T-cell (primary cell): ENCODE data around the gene LARGE1. TPM values are rescaled to one million over a fixed set of nuclear protein-coding genes. Genes with fewer than 3 reads are reported as not detected.

Source experiments
- ATAC-seq, 4 experiments: fragments of 200-7000 bp in 3 of 4; fragments of 150-1000 bp in 1 of 4; cut with Tn5 transposase; replicated peaks in 1 of 4; 1 replicate in 3 of 4; 2 replicates in 1 of 4; pipeline ENCODE4 v1.10.0; 2021; ENCODE audit warnings: moderate library complexity in 3 of 4, mild to moderate bottlenecking in 2 of 4, moderate number of reproducible peaks in 1 of 4
- CTCF ChIA-PET, 2 donors: fragments of 300-600 bp; sonication (Branson Sonifier 250); formaldehyde crosslinking; loops; one replicate each; lab custom pipeline; 2022; ENCODE audit warnings: antibody characterized with exemption in 2 of 2; lab: Charles Lee
- POLR2A ChIA-PET, 2 donors: fragments of 300-600 bp; sonication (Branson Sonifier 250); formaldehyde crosslinking; loops; one replicate each; lab custom pipeline; 2022; ENCODE audit warnings: antibody characterized with exemption in 2 of 2; lab: Charles Lee
- DNase-seq, 35 experiments: peaks; one replicate each; pipeline versions ENCODE4 v3.0.0 to v3.0.0-alpha.2; 2013 to 2023
- H3K27ac ChIP-seq: one replicate; pipeline ENCODE4 v1.5.1; 2013; ENCODE audit warnings: low read length
- H3K27me3 ChIP-seq, 2 experiments: replicated peaks in 1 of 2; 1 replicate in 1 of 2; 2 replicates in 1 of 2; pipeline versions ENCODE4 v1.6.1 to v1.7.0; 2013; ENCODE audit warnings: low read length in 1 of 2, mixed read lengths in 1 of 2; ENCODE audit not compliant: control insufficient read depth in 2 of 2, insufficient read depth in 2 of 2; ENCODE audit errors: extremely low read depth in 1 of 2
- H3K36me3 ChIP-seq, 2 donors: 1 replicate in 1 of 2; 2 replicates in 1 of 2; pipeline versions ENCODE4 v1.6.1 to v1.7.0; 2013; ENCODE audit warnings: low read length in 1 of 2; ENCODE audit not compliant: control insufficient read depth in 2 of 2, insufficient read depth in 1 of 2; ENCODE audit errors: extremely low read depth in 1 of 2
- H3K4me1 ChIP-seq, 2 experiments: 1 replicate in 1 of 2; 2 replicates in 1 of 2; pipeline versions ENCODE4 v1.6.1 to v1.7.0; 2013; ENCODE audit warnings: low read length in 2 of 2, mixed read lengths in 1 of 2; ENCODE audit not compliant: insufficient read depth in 2 of 2, control insufficient read depth in 1 of 2; ENCODE audit errors: extremely low read depth in 1 of 2
- H3K4me3 ChIP-seq, 2 donors: 1 replicate in 1 of 2; 2 replicates in 1 of 2; pipeline versions ENCODE4 v1.5.1 to v1.7.0; 2013; ENCODE audit warnings: mild to moderate bottlenecking in 2 of 2, low read length in 1 of 2, moderate library complexity in 1 of 2; ENCODE audit not compliant: control insufficient read depth in 1 of 2; ENCODE audit errors: extremely low read depth in 1 of 2
- H3K9me3 ChIP-seq: 2 replicates; pipeline ENCODE4 v1.7.0; 2013
- H3K27ac Mint-ChIP-seq, 2 donors: one replicate each; pipeline ENCODE4 v1.8.0; 2020 to 2021; ENCODE audit warnings: mild to moderate bottlenecking in 2 of 2, mixed read lengths in 2 of 2
- H3K27me3 Mint-ChIP-seq, 2 donors: one replicate each; pipeline ENCODE4 v1.8.0; 2021 to 2022; ENCODE audit warnings: mixed read lengths in 2 of 2
- H3K36me3 Mint-ChIP-seq: one replicate; pipeline ENCODE4 v1.8.0; 2021; ENCODE audit warnings: mixed read lengths
- H3K4me1 Mint-ChIP-seq, 3 donors: one replicate each; pipeline ENCODE4 v1.8.0; 2020 to 2022; ENCODE audit warnings: mixed read lengths in 3 of 3, mild to moderate bottlenecking in 1 of 3
- H3K4me3 Mint-ChIP-seq, 3 donors: one replicate each; pipeline ENCODE4 v1.8.0; 2020 to 2022; ENCODE audit warnings: mild to moderate bottlenecking in 3 of 3, mixed read lengths in 3 of 3, moderate library complexity in 3 of 3
- H3K9me3 Mint-ChIP-seq, 3 donors: one replicate each; pipeline ENCODE4 v1.8.0; 2020 to 2022; ENCODE audit warnings: mixed read lengths in 3 of 3
- WGBS: methylation state at CpG from one replicate; pipeline ENCODE4 v1.1.5; 2013; ENCODE audit warnings: missing lambda C conversion rate; ENCODE audit not compliant: insufficient coverage; 5-methylcytosine and 5-hydroxymethylcytosine counted together
- total RNA-seq, 35 experiments: library from RNA in 6 of 35; stranded (reverse) in 6 of 35; fragments of 120-200 nt in 1 of 35; gene quantifications; one replicate each; pipeline versions ENCODE4 v1.2.1 to v1.2.4 and lab custom pipeline; 2013 to 2026

LARGE1 gene
- total RNA-seq, 5 donors from 2014 or later (not counting 1 experiment from before 2014, with no cell fraction given): 0.53 to 6.1 (median 3.0) TPM

GRCh38 chr22:33886696-33887095 lies 33.6 kb downstream of the LARGE1 start:
- Histone ChIP-seq H3K4me3 (no peak overlapping the region), H3K27me3 (peaks cover 0 to 3% of the 10 kb centered on the region in 2 experiments), H3K4me1 (no peaks in the 10 kb centered on the region), H3K9me3 (no peaks in the 10 kb centered on the region), H3K27ac (no peak overlapping the region), H3K36me3 (no peaks in the 10 kb centered on the region)
- H3K27me3 Mint-ChIP-seq: peaks cover 9 to 12% of the 10 kb centered on the region in 2 donors
- peaks cover 0 to 3% (median 0%) of the 10 kb centered on the region in 3 donors for H3K9me3 Mint-ChIP-seq
- ATAC-seq (no peak), DNase-seq (no peak)
- H3K4me3 Mint-ChIP-seq: no peak overlapping the region
- WGBS: 100% methylated on average over 2 of the region's 5 CpGs
- POLR2A ChIA-PET: no interaction called here
- no peak overlapping the region for H3K27ac Mint-ChIP-seq
- no peaks in the 10 kb centered on the region for H3K36me3 Mint-ChIP-seq
- no peaks in the 10 kb centered on the region for H3K4me1 Mint-ChIP-seq
- CTCF ChIA-PET: no interaction called here

GRCh38 chr22:33884829-33885228 lies 35.4 kb downstream of the LARGE1 start:
- Mint-ChIP-seq H3K36me3 (no peaks in the 10 kb centered on the region), H3K27me3 (peaks cover 9 to 12% of the 10 kb centered on the region in 2 donors), H3K4me3 (no peak overlapping the region), H3K4me1 (no peaks in the 10 kb centered on the region), H3K9me3 (peaks cover 0 to 3% (median 0%) of the 10 kb centered on the region in 3 donors), H3K27ac (no peak overlapping the region)
- H3K27ac ChIP-seq: no peak overlapping the region
- no peaks in the 10 kb centered on the region for H3K4me1 ChIP-seq
- ATAC-seq: no peak
- H3K4me3 ChIP-seq: no peak overlapping the region
- no peaks in the 10 kb centered on the region for H3K36me3 ChIP-seq
- ChIA-PET CTCF (no interaction called here), POLR2A (no interaction called here)
- peaks cover 0 to 6% of the 10 kb centered on the region in 2 experiments for H3K27me3 ChIP-seq
- WGBS: 95% methylated on average over 4 of the region's 7 CpGs
- no peak for DNase-seq
- no peaks in the 10 kb centered on the region for H3K9me3 ChIP-seq

- H3K27me3 ChIP-seq: peaks cover 0 to 6% of the 10 kb centered on the region in 2 experiments
- Mint-ChIP-seq H3K4me3 (no peak overlapping the region), H3K36me3 (no peaks in the 10 kb centered on the region), H3K9me3 (peaks cover 0 to 3% (median 0%) of the 10 kb centered on the region in 3 donors), H3K4me1 (no peaks in the 10 kb centered on the region), H3K27me3 (peaks cover 9 to 12% of the 10 kb centered on the region in 2 donors), H3K27ac (no peak overlapping the region)
- H3K36me3 ChIP-seq: no peaks in the 10 kb centered on the region
- no peak overlapping the region for H3K27ac ChIP-seq
- WGBS: 92% methylated on average over 15 of the region's 19 CpGs
- POLR2A ChIA-PET: no interaction called here
- H3K9me3 ChIP-seq: no peaks in the 10 kb centered on the region
- no peaks in the 10 kb centered on the region for H3K4me1 ChIP-seq
- DNase-seq: no peak
- H3K4me3 ChIP-seq: no peak overlapping the region
- CTCF ChIA-PET: no interaction called here
- no peak for ATAC-seq
These were observed 36.1 kb downstream of the LARGE1 start for GRCh38 chr22:33883961-33884808.

DNA sequence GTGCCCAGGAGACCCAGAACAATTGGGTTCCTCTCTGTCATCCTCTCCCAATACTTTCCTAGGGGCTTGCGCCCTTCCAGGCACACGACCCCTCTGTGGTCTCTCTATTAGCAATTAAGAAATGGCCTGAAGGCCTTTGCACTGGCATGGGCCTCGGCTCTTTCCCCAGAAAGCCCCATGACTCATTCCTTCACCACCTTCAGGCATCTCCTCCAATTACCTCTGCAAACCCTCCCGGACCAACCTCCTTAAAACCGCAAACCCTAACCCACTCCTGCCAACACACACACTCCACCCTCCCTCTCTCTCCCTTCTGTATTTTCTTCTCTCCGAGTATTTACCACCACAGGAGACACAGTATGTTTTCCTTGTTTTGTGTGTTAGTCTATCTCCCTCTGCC lies 36.7 kb downstream of the LARGE1 start:
- DNase-seq (no peak), ATAC-seq (no peak)
- H3K27me3 Mint-ChIP-seq: peaks cover 9 to 12% of the 10 kb centered on the region in 2 donors
- no peak overlapping the region for H3K4me3 Mint-ChIP-seq
- no peaks in the 10 kb centered on the region for H3K4me1 ChIP-seq
- H3K9me3 ChIP-seq: no peaks in the 10 kb centered on the region
- ChIA-PET CTCF (no interaction called here), POLR2A (no interaction called here)
- 85% methylated on average over 4 of the region's 6 CpGs for WGBS
- H3K9me3 Mint-ChIP-seq: peaks cover 0 to 3% (median 0%) of the 10 kb centered on the region in 3 donors
- H3K27ac ChIP-seq: no peak overlapping the region
- H3K27ac Mint-ChIP-seq: no peak overlapping the region
- H3K36me3 ChIP-seq: no peaks in the 10 kb centered on the region
- H3K4me3 ChIP-seq: no peak overlapping the region
- no peaks in the 10 kb centered on the region for H3K4me1 Mint-ChIP-seq
- no peaks in the 10 kb centered on the region for H3K36me3 Mint-ChIP-seq
- peaks cover 0 to 6% of the 10 kb centered on the region in 2 experiments for H3K27me3 ChIP-seq

GRCh38 chr22:33882991-33883390 lies 37.3 kb downstream of the LARGE1 start:
- peaks cover 9 to 10% of the 10 kb centered on the region in 2 donors for H3K27me3 Mint-ChIP-seq
- POLR2A ChIA-PET: no interaction called here
- H3K36me3 Mint-ChIP-seq: no peaks in the 10 kb centered on the region
- H3K9me3 Mint-ChIP-seq: peaks cover 0 to 3% (median 0%) of the 10 kb centered on the region in 3 donors
- Histone ChIP-seq H3K4me1 (no peaks in the 10 kb centered on the region), H3K27me3 (peaks cover 0 to 6% of the 10 kb centered on the region in 2 experiments), H3K4me3 (no peak overlapping the region), H3K36me3 (no peaks in the 10 kb centered on the region), H3K9me3 (no peaks in the 10 kb centered on the region), H3K27ac (no peak overlapping the region)
- CTCF ChIA-PET: no interaction called here
- no peak for DNase-seq
- no peak for ATAC-seq
- no peak overlapping the region for H3K4me3 Mint-ChIP-seq
- no peak overlapping the region for H3K27ac Mint-ChIP-seq
- 75% methylated on average over 4 of the region's 6 CpGs for WGBS
- no peaks in the 10 kb centered on the region for H3K4me1 Mint-ChIP-seq

DNA sequence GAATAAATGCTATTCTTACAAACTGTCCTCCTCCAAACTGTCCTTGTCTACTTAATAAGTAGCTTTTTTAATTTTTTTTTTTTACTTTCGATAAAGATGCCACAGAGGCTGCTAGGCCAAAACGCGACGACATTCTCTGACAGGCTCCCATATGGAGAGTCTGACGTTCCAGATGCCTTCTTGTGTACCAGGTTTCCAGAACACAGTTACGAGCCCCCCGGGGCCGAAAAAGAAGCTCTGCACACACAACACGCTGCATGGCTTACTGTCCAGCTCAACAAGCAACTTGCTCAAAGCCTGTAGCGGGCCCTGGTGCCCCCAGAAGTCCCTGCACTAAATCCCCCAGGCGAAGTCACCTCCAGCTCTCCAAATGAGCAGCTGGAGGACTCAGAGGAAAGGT lies 39.3 kb downstream of the LARGE1 start:
- DNase-seq (no peak), ATAC-seq (no peak)
- ChIA-PET CTCF (no interaction called here), POLR2A (no interaction called here)
- Histone ChIP-seq H3K4me3 (no peak overlapping the region), H3K4me1 (no peaks in the 10 kb centered on the region), H3K27me3 (peaks cover 0 to 6% of the 10 kb centered on the region in 2 experiments), H3K27ac (no peak overlapping the region), H3K9me3 (no peaks in the 10 kb centered on the region), H3K36me3 (no peaks in the 10 kb centered on the region)
- peaks cover 0 to 3% (median 0%) of the 10 kb centered on the region in 3 donors for H3K9me3 Mint-ChIP-seq
- H3K4me3 Mint-ChIP-seq: no peak overlapping the region
- no peaks in the 10 kb centered on the region for H3K36me3 Mint-ChIP-seq
- H3K27me3 Mint-ChIP-seq: peaks cover 9 to 10% of the 10 kb centered on the region in 2 donors
- WGBS: 77% methylated on average over 10 of the region's 11 CpGs
- no peak overlapping the region for H3K27ac Mint-ChIP-seq
- no peaks in the 10 kb centered on the region for H3K4me1 Mint-ChIP-seq
